Stimulated activated CD4-positive, alpha-beta T cell treated with anti-CD3 and anti-CD28 coated beads, Interleukin-4, amount 100 ng/mL, for 48 hours (primary cell): ENCODE measurements around the gene DCUN1D4.
A peak's percentile ranks its signal among the peaks of the same experiment; 100 is the strongest.
"Not testable (repeated sequence)": the region's sequence is repeated elsewhere in the genome, so short reads cannot be mapped to it uniquely, and the experiment has no call there.

Experiments used
- DNase-seq, 2 donors: peaks; one replicate each; pipeline ENCODE4 v3.0.0-alpha.2; 2020; ENCODE audit warnings: low read depth in 2 of 2

The DCUN1D4 gene

DNA sequence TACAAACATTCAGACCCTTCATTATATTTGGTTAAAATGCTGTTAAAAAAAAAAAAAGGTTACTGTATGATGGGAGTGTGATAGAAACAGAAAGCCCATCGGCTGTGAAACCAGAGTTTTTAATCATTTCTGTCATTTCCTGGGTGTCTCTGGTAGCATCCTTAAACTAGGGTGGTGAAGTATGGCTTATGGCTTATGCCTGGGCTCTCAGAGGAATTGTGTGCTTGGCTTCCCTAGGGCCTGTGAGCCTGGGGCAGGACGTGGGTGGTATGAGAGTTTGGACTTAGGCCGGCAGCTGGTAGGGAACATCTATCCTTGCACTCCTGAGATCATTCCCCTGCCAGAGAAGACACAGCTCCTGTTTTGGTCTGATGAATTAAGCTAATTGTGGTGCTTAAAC is 52.2 kb downstream of the DCUN1D4 start:
- DNase-seq: no peak

DNA sequence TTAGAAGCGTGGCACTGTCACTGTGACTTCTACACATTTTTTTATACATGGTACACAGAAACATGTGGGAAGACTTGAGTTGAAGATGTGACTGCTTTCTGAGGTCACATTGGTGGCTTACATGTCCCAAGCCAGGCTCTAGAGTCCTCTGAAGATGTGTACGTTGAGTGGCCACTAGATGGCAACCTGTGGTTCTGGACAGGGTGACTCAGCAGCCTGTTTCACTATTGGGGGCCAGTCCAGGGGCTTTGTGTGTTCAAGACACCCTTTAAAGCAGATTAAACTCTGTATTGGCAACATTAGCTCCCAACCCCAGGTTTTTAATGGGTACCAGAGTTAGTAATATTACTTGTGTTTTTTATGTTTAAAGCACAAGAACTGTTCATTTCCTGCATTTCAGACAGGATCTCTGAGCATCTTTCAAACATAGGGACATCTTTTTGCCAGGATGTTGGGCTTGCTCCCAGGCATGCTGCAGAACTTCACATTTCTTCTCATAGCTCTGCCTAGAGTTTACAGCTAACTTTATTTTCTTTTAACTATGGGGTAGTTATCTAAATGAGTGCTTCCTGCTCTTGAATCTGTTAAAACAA is 53.0 kb downstream of the DCUN1D4 start:
- peak; percentile 4 to 36 for DNase-seq

DNA sequence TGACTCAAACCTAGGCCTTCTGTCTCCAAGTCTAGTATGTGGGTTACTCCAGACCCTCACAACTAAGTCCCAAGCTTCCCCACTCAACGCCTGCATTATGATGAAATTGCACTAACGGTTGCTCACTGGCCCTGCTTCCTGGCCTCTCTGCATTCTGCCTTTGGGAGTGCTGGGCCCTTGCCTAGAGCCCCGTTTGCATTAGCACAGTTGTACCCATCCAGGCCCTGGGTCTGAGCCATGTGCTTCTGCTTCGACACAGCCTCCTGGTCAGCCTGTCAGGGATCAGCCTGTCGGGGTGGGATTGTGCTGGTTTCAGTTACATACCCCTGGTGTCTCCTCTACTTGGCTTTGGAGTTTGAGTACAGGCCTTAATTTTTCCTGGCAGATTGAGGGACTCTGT is 58.4 kb downstream of the DCUN1D4 start:
- no peak for DNase-seq

DNA sequence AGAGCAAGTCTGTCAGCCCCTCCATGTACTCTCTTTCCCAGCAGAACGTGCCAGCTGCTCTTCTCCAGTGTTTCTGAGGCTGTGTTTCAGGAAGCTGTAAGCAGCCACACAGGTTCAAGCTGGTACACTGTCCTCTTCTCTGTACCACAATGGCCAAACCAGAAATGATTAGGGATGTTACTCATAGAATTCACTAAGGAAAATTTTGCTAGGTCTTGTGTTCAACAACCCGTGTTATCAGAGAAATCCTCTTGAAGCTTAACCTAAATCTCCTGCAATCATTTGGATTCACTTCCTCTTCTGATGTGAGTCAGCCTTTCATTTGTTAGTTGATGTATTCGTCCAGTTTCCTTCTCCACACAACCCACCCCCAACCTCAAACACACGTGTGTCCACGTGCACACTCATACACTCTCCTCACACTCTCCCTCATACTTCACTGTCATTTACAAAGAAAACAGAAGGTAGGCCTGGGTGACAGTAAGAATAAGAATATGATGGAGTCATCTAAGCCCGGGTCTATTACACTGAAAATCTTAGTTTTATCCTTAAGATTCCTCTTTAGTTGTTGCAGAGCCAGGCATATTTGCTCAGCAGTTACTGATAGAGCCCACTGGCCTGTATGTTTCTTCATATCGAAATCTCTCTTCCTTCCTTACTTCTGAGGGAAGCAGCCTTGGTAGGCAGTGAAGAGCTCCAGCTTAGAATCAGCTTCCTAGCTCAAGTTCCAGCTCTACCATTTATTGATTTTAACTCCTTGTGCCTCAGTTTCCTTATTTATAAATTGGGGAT is 63.4 kb downstream of the DCUN1D4 start:
- DNase-seq: no peak

DNA sequence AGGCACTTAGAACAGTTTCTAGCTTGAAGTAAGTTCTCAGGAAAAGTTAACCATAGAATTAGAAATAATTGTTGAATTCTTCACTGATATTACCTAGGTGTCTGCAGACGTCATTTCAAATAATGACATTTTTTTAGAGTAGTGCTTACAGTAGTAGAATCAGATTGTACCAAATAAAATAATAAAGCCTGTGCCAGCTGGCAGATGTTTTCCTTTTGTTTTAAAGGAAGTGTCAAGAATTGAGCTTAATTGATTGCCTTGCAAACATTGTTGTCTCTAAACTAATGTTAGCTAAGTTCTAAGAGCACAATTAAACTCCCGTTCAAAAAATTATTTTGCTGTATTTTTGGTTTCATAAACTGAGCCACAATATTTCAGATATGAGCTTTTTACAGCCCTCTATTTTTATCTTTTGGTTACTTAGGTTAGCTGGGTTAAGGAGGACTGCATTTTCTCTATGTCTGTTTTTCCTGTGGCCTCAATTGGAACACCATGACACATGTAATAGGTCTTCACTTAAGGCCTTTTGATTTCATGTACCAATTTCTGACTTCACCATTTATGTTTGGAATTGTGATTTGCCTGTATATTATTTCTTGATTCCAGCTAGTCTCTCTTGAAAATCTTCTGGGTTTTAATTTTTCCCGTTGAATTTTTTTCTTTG is 64.2 kb downstream of the DCUN1D4 start:
- DNase-seq: no peak

DNA sequence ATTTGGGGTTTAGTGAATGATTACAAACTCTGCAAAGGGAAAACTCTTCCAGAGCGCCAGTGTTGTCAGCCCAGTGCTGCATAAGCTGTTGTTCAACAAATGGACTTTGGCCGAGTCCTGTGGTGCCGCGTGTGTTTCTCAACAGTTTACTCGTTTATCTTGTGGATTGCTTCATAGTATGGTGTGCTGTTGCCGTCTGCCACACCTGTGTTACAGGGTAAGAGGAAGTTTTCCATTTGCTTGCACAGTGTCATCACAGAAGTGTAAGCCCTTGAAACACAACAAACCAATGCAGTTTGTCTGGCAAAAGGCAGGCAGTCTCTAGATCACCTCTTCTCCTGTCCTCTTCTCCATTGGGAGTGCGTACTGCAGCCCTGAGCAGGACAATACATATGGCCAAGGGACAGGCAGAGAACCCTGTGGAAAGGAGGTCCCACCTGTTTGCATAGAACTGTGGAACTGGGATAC is 66.3 kb downstream of the DCUN1D4 start:
- DNase-seq: no peak

DNA sequence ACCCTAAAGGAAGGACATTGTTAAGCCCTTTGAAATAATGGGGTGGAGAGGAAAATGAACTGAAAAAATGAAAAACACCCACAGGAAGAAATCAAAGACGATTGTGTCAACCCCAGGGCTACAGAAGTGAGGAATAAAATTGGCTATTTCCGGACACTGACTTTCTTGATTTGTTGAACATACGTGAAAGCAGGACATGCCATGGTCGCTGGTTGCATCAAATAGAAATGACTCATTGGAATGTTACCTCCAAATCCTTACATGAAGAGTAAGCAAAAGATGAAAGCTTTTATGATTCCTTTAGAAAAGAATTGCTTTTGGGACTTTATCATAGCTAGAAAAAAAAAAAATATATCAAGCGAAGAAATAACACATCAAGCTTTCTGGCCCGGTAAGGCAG is 75.3 kb downstream of the DCUN1D4 start:
- no peak for DNase-seq

DNA sequence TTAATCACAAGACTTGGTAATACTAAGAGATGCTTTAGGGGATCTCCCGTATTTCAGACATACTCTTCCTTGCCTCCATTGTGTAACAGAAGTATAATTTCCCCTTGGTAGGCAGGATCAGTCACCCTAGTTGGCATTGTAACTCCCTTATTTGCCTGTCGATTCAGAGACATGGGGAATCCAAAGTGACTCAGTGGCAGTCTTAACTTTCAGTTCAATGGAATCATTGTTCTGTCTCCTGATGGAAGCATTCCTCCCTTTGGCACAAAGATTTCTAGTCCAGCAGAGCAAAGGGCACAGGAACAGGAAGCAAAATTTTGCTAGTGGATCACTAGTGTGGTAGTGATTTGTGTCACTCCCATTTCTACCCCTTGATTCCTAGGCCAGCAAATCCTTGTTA is 80.4 kb downstream of the DCUN1D4 start:
- DNase-seq: no peak

DNA sequence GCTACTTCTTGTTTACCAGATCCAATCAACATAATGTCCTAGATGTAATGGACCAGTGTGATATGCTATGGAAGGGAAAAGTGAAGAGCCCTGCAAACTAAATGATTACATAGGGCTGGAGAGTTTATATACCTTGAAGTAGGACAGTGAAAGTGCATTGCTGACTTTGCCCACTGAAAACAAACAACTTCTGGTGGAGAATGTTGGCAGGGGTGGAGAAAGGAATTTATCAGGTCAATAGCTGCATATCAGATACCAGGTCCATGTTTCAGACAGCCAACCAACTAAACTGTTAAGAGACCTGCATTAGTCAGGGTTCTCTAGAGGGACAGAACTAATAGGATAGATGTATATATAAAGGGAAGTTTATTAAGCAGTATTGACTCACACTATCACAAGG is 82.4 kb downstream of the DCUN1D4 start:
- no peak for DNase-seq

DNA sequence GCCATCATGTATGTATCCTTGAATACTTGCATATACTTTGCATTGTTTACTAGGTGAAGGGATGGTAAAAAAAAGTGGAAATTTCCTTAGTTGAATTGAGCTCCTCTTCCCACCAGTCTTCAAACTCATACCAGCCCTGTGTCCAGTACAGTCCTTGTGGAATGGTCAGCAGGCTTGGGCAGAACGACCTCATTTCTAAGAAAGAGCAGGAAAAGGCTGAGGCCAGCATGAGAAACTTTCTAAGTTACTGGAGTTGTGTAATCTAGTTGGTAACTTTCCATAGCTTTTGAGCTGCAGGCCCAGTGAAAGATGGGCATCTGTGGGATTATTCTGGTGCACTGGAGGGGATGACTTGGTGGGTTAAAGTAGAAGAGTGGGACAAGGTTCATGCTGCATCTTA is 87.6 kb downstream of the DCUN1D4 start:
- DNase-seq: no peak

DNA sequence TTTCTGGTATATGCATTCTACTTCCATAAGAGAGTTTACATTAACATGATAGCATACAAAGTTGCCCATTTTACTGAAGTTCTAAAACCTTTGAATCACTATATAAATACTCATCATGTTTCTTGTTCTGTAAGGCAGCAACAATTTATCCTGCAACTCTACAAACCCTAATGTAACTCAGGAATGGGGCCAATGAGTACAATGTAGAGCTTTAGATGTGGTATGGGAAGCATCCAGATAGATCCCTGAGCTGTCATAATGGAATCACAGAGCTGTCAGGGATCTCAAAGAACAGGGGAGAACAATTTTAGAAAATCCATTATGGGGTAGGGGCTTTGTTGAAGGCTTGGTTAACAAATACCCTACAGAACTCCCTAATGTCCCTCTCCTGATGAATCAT is 88.5 kb downstream of the DCUN1D4 start:
- no peak for DNase-seq

DNA sequence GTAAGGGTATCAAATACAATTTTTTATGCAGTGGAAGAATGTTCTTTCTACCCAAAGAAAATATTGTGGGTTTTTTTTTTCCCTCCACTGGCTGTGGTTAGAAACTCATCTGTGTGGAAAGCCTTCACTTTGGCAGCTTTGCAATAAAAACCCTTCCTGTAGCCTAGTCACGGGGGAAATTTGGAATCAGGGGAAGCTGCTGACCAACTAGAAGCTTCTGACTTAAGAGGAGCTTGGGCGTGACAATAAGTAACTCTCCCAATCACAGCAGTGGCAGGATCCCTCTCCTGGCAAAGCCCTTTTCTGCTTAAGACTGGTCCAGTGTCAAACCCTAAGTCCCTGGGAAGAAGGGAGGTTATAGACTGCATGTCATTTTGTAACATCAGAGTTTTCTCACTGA is 89.3 kb downstream of the DCUN1D4 start:
- DNase-seq: no peak

DNA sequence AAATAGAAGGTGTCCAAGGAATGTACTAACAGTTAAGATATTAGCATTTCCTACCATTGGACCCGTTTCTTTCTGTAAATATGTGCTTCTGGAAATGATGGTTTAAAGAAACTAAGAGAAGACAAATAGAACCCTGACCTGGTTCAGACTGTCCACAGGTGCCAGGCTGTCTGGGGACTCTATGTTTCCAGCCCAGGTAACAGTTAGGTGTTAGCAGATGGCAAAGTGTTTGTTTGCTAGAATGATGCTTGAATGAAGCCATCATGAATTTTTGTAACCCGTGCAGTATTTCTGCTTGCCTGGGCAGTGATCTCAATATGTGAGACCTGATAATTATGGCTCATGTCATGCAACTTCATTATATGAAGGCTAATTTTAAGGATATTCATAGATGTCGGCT is 89.7 kb downstream of the DCUN1D4 start:
- DNase-seq: no peak

DNA sequence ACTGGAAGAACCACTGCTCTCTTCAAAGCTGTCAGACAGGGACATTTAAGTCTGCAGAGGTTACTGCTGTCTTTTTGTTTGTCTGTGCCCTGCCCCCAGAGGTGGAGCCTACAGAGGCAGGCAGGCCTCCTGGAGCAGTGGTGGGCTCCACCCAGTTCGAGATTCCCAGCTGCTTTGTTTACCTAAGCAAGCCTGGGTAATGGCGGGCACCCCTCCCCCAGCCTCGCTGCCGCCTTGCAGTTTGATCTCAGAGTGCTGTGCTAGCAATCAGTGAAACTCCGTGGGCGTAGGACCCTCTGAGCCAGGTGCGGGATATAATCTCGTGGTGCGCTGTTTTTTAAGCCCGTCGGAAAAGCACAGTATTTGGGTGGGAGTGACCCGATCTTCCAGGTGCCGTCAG is 97.5 kb downstream of the DCUN1D4 start:
- not testable (repeated sequence) for DNase-seq

DNA sequence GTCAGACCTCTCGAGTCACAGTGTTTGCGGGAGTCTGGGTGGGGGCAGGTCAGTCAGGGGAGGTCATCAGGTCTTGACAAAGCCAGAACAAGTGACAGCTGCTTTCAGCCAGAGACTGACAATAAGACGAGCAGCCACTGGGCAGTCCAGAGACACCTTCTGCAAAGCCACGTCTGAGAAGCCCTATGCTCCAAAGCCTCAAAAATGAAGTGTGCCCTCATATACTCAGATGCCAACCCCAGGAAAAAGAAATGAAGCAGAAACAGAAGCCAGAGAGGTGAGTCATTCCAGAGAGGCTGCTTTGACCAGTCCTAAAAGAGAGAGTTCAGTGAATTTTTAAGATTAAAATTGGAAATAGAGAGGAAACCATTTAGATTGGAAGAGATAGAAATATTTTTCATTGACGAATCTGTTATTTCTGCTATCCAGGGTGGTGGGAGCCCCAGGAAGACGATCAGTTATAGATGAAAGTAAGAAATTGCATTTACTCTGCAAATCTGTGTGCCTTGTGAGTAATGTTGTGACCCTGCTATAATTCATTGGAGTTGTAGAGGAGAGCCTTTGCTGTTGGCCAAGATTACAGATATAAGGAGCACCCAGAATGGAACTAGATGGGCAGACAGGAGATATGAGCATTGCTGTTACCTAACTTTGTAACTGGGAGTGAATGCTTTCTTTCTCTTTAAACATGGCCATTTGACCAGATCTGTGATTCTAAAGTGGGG is 99.3 kb downstream of the DCUN1D4 start:
- DNase-seq: no peak

DNA sequence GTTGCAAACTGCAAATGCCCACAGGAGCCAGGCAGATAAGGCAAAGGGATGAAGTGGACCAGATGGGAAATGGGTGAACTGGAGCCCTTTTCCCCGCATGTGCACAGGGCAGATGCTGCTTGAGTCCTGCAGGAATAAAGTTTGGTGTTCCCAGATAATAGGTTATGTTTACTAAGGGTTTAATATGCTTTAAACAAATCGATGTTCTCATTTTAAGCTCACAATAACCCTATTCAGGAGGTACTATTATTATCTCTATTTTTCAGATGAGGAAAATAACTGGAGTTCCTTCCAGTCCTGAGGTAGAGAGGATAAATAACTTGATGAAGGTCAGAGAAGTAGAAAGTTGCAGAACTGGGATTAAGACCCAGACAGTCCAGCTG is 99.9 kb downstream of the DCUN1D4 start:
- DNase-seq: no peak

DNA sequence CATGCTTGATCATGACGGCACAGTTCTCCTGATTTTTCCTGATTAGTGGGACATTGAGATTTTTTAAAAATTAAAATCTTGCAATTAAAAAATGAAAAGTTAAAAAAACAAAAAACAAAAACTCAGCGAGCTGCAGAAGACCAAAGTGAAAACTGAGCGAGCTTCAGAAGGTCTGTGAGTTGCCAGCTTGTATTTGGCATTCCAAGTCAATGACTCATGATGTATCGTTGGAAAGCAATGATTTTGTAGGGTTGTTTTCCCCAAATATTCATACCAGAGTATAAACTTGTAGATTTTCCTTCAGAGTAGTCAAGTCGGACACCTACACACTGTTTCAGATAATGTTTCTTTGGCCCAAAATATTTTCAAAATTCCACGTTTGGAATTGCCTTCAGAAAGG is 100.3 kb downstream of the DCUN1D4 start:
- DNase-seq: no peak

DNA sequence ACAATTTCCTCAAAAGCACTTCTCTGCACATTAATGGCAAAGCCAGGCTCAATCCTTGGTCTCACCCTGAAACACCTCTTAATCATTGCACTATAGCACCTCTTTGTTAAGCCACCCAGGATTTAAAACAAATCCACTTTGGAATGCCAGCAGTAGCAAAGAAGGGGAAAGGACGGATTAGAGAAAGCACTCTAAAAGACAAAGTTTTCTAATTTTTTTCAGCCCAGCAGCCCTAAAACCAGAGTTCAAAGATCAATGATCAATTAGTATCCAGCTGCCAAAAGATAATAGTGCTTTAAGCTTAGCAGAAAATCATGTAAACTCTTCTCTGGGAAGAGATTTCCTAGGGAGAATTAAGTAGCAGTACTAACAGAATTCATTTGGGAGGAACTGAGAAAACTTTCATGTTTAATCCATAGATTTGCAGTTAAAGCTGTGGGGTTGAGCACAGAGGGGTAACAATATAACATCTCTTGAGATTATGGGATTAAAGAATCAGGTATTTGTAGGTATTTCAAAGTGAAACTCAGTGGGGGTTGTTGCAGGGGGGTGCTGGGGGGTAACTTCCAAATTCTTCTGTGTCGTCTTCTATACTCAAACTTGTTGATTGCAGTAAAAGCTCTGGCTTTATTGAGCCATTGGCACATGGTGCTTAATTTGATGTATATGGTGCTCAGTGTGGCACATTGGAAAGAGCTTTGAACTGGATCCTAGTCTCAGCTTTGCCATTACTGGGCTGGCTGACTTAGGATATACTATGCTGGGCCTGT is 115.4 kb downstream of the DCUN1D4 start:
- no peak for DNase-seq

DNA sequence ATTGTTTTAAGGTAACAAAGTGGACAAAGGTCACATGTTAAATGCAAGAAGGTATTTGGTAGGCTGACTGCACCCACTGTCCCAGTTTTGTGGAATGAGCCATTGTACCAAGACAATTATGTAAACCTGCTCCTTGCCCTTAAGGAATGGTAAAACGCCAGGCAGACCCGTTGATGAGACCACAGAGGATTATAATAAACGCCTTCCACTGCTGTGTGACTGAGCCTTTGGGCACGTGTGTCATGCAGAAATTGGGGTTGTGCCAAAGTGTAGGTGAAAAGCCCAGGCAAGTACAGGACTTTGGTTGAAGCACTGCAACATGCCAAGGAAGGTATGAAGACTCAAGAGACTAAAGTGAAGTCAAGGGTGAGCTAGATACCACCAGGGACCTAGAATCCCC is 117.5 kb downstream of the DCUN1D4 start:
- no peak for DNase-seq

DNA sequence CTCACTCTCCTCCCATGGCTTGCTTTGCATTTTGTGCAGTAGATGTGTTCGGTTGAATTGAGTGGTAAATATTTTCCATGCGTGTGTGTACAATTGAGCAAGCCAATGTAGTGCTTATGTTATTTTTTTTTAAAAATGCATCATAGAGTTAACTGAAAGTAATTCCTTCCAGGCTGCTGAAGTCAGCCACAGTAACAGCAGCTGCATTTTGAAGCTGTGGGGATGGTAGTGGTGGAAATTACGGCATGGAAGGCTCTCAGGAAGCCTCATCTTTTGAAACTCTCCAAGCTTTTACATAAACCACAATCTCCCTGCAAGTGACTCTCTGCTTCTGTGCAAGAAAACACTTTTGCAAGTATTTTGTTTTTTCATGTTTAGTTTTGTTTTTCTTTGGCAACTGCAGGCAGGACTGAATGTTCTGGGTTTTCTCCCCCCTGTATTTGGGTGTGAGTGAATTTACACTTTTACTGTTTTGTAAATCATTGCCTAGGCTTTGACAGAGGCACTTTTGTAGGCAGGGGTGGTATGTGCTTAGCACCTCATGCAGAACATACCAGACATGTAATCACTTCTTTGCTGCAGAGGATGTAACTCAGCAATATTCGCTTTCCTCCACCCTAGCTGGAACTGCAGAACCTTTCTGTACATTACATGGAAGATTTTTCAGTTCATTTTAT is 121.0 kb downstream of the DCUN1D4 start:
- DNase-seq: no peak

DNA sequence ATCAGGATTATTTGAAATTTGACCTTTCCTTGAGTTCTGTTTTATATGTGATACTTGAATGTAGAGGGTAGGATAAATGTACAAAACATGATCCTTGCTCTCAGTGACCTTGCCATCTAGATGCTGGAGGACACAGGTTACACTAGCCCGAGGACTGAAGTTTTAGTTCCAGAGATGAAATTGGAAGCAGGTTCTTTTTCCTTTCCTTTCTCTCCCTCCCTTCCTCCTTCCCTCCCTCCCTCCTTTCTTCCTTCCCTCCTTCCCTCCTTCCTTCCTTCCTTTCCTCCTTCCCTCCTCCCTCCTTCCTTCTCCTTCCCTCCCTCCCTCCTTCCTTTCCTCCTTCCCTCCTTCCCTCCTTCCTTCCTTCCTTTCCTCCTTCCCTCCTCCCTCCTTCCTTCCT is 122.9 kb downstream of the DCUN1D4 start:
- DNase-seq: no peak
